GM21390 (cell line): ENCODE results near the gene FAM180B.
"Not testable (repeated sequence)": the region's sequence is repeated elsewhere in the genome, so short reads cannot be mapped to it uniquely, and the experiment has no call there.

Experiments used
- ATAC-seq: cut with Tn5 transposase; IDR thresholded peaks from one replicate; pipeline ENCODE4 v1.9.1; 2021; ENCODE audit not compliant: unreplicated experiment

Gene FAM180B

DNA sequence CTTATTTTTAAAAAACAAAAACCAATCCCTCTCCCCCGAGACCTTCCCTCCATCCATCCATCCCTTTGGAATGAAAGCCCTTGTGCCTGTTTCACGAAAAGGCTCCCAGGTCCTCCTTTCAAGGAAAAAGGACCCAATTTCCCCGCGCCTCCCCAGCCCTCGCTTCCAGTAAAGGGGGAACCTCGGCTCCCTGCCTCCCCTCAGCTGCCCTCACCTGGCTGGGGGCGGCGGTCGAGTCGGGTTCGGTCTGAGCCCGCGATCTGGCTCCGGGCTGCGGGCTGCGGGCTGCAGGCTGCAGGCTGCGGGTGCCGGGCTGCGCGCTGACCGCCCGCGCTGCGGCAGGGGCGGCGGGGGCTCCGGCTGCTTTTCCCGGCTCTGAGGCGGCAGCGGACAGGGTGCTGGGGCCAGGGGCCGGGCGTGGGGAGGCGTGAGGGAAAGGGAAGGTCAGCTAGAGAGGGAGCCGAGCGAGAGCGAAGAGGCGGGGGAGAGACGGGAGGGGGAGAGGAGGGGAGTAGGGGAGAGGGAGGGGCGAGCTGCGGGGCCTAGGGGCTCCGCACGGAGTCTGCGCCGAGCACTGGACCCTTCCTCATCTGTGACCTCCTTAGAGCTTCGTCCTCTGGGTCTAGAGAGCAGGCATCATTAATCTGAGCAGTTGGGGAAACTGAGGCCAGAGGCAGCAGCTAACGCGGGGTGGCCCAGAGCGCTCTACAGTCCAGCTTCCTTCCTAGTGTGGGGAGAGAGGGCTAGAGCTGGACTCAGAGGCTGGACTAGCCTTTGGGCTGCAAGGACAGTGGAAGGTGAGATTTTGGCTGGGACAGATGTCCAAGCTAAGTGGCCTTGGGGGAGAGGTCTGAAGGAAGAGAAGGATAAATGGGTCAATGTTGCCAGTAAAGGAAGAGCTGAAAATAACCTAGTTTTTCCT lies 7.7 kb downstream of the FAM180B start, which contains the start of gene C1QTNF4:
C1QTNF4 (minus strand) TSS at position 478 of the 922 bp plus-strand sequence. CDS start 3,601 bp downstream, outside the sequence.
- no peak for ATAC-seq

- ATAC-seq = no peak
These were observed 8.6 kb downstream of the FAM180B start for GRCh38 chr11:47595029-47595428.

- no peak for ATAC-seq
These were observed 9.5 kb downstream of the FAM180B start for GRCh38 chr11:47595967-47596366.

- ATAC-seq = no peak
These were observed 13.4 kb downstream of the FAM180B start for GRCh38 chr11:47599902-47600301.

DNA sequence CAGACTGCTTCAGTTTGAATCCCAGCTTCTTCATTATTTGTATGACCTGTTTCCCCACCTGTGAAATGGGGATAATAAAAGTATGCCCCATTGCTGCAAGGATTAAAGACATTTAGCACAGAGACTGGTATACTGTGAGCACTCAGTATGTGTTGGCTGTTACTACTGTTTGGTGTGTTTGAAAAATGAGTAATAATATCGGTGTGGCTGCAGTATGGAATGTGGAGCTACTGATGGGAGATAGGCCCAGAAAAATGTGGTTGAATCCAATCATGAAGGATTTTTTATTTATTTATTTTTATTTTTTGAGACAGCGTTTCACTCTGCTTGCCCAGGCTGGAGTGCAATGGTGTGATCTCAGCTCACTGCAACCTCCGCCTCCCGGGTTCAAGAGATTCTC lies 16.8 kb downstream of the FAM180B start:
- ATAC-seq = no peak

- ATAC-seq = no peak
These were observed 19.4 kb downstream of the FAM180B start for GRCh38 chr11:47605921-47606320.

DNA sequence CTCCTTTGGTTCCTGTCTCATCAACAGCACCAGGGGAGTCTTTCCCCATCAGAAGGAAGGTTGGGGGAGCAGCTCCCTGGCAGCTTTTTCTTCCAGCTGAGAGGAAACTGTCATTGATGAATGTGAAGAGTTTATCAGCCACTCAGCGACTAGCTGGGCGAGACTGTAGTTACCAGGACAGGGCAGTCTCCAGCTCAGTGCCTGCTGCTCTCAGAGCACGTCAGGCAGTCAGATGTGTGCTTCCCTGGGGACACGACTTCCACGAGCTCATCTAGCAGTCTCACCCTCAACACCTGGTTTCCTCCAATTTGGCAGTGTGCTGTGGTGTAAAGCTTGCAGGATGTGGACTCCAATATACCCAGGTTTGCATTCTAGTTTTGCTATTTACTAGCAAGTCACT lies 20.3 kb downstream of the FAM180B start:
- ATAC-seq = no peak

- no peak for ATAC-seq
These were observed 20.9 kb downstream of the FAM180B start for GRCh38 chr11:47607380-47607779.

DNA sequence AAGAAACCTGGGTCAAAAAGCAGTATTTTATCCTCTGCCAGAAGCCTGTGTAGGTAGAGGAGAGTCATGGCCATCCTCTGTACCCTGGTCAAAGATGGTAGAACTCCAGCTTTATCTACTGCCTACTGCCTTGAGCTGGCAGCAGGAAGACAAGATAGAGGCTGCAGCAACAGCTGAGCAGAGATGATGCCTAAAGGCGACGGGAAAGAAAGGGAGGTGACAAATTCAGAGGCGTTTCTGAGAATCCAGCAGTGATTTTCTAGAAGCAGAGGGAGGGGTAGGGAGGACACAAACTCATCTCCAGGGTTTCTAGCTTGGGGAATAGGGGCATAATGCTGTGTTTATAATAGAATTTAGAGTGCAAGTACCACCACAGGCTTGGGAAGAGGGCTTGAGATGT lies 23.2 kb downstream of the FAM180B start:
- no peak for ATAC-seq

DNA sequence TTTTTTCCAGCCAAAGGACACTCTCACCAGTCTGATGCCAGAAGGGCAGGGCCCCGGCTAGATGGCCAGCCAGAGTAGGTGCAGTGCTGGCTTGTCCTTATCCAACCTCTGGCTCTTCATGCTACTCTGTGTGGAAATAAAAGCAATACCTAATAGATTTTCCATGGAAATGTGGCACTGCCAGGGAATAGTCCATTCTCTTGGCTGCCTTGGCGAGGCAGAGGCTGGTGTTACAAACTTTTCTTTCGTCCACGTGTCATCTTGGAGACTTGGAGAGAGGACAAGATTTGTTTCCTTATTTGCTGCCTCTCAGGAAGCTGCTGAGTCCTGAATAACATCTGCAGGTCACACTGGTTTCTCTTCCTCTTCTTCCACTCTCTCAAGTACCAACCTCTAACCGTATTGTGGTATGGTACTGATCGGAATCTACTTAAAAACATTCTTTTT lies 24.9 kb downstream of the FAM180B start:
- peak; percentile 92 for ATAC-seq

DNA sequence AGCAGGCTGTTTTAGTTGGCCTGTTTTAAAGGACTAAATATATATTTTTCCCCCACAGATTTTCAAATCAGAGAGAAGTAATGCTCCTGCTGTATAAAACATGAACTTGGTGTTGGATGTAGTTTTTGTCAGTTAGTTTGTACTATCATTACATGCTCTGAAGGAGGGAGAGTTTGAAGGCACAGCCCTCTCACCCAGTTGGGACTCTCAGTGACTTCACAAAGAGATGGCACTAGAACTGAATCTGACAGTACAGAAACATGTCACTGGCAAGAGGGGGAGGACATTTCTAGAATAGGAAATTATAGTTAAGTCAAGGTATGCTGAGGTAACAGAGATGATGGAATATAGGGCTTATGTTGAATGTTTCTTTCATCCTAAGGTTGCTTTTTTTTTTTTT lies 28.8 kb downstream of the FAM180B start:
- ATAC-seq = no peak

- no peak for ATAC-seq
These were observed 30.4 kb downstream of the FAM180B start for GRCh38 chr11:47616726-47617416.

DNA sequence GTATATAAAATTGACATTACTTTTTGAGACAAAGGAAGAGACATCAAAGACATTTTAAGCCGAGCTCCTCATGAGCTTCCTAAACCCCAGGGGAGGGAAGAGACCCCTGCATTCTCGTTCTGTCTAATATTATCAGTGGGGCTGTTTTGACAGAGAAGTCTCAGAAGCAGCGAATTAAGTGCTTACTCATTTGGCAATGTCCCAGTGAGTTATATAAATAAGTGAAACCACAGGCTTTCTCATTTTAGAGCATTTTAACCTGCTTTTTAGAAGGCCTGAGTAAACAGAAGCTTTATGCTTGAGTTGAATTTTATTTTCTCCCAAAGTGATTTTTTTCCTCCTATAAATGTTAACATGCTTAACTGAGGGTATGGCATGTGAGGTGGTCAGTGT lies 30.9 kb downstream of the FAM180B start:
- ATAC-seq = no peak

- ATAC-seq = no peak
These were observed 34.4 kb downstream of the FAM180B start for GRCh38 chr11:47620836-47621378.

DNA sequence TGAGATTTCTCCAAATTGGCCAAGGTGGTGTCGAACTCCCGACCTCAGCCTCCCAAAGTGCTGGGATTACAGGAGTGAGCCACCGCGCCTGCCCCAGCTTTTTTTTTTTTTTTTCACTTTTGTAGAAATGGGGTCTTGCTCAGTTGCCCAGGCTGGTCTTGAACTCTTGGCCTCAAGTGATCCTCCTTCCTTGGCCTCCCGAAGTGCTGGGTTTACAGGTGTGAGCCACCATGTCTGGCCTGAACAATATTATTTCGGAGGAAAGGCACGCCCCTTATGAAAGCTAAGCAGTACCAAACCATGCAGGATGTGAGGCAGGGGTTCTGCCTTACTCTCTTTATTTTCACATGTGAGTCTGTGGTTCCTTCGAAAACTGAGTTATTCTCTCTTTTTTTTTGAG lies 39.8 kb downstream of the FAM180B start:
- ATAC-seq = no peak

DNA sequence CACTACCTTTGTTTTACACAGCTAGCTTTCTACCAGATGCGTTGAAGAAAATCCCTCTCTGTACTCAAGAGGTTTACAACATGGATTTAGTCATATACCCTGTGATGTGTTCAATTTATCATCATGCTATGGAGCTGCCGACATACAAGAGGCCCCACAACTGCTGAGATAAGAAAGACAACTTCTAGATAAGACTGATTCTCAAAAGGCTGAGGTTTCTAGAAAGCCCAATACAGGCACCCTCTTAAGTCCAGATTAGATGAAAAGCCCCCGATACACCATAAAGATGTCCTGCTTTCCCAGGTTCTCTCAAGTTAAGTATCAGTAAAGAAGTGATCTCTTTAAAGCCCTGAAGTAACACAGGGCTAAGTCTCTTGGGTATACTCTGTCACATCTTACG lies 41.5 kb downstream of the FAM180B start:
- ATAC-seq = no peak

DNA sequence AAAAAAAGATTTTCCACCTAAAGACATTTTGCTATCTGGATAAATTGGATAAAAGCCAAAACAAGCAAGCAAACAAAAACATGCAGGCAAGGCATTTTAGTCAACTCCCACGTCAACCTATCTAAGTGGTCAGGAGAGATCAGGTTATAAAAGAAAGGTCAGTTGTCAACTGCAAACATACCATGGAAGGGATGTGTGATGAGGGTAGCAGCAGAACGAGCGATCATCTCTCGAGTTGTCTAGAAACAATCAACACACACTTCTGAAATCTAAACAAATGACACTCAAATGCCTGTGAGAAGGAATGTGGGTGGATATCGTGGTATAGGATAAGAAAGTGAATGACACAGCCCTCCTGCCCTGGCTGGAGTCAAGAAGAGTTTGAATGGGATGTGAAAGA lies 45.0 kb downstream of the FAM180B start:
- no peak for ATAC-seq

GRCh38 chr11:47636331-47636730 lies 49.9 kb downstream of the FAM180B start:
- not testable (repeated sequence) for ATAC-seq
